ENCODE data around the gene GSK3B. TPM values are rescaled to one million over a fixed set of nuclear protein-coding genes. Genes with fewer than 3 reads are reported as not detected.

GSK3B gene
- total and polyA plus RNA-seq, 2 donors (not counting 1 experiment from before 2014, with no cell fraction given): 12.3 to 33.3 TPM

- Mint-ChIP-seq H3K4me1 (peaks cover 26% of the 10 kb centered on the region), H3K9me3 (ENCODE audit: insufficient read depth) (peaks cover 4% of the 10 kb centered on the region), H3K27ac (no peak overlapping the region), H3K4me3 (no peak overlapping the region), H3K27me3 (no peaks in the 10 kb centered on the region)
- DNase-seq (no peak), ATAC-seq (ENCODE audit: low read depth) (no peak)
- Histone ChIP-seq H3K4me1 (ENCODE audit: control insufficient read depth in 2 of 2, insufficient read depth in 2 of 2, low read length in 2 of 2) (no peaks in the 10 kb centered on the region), H3K36me3 (replicated peaks in 1 of 2; ENCODE audit: control extremely low read depth in 1 of 2, control insufficient read depth in 1 of 2, extremely low read depth in 1 of 2, insufficient read depth in 2 of 2, low read length in 1 of 2) (peaks cover 0 to 3% of the 10 kb centered on the region in 2 experiments), H2AFZ (ENCODE audit: insufficient read depth, low read depth, low read length, poor library complexity, severe bottlenecking) (no peak overlapping the region), H3K4me2 (replicated peaks; ENCODE audit: low read depth, low read length, poor library complexity, severe bottlenecking) (no peak overlapping the region), H3K27ac (ENCODE audit: low read length in 2 of 2) (no peak overlapping the region), H3K79me2 (ENCODE audit: control insufficient read depth, insufficient read depth, low read length) (peaks cover 44% of the 10 kb centered on the region), H3K27me3 (replicated peaks in 1 of 4; ENCODE audit: control extremely low read depth in 1 of 4, control insufficient read depth in 3 of 4, insufficient read depth in 4 of 4, low read length in 3 of 4) (no peaks in the 10 kb centered on the region), H3K9me3 (ENCODE audit: control extremely low read depth in 1 of 3, control insufficient read depth in 2 of 3, insufficient read depth in 1 of 3, low read length in 2 of 3) (peaks cover 0 to 4% (median 3%) of the 10 kb centered on the region in 3 donors), H3K4me3 (ENCODE audit: control extremely low read depth in 1 of 5, extremely low read depth in 1 of 5, insufficient read depth in 1 of 5, low read depth in 2 of 5, low read length in 4 of 5) (no peak overlapping the region), H4K20me1 (ENCODE audit: control insufficient read depth, insufficient read depth, low read length, poor library complexity, severe bottlenecking) (peaks cover 12% of the 10 kb centered on the region), H3K9ac (ENCODE audit: low read length) (no peak overlapping the region)
- POLR2A ChIA-PET: no interaction called here
- CTCF ChIA-PET: no interaction called here
- no CpG with 5 or more reads among the region's 3 CpGs for WGBS (ENCODE audit: insufficient coverage)
- intact Hi-C loops (cut with micrococcal nuclease): no loop called here
- TF ChIP-seq EZH2 (IDR thresholded peaks at IDR 0.05; ENCODE audit: borderline replicate concordance, insufficient read depth, low read depth, low read length, poor library complexity, severe bottlenecking): no peak
- TF ChIP-seq CTCF (IDR thresholded peaks at IDR 0.05): no peak
These were observed 160.0 kb downstream of the GSK3B start for GRCh38 chr3:119934249-119934648.

- no peak for DNase-seq
- Mint-ChIP-seq H3K4me1 (peaks cover 27% of the 10 kb centered on the region), H3K27ac (no peak overlapping the region), H3K27me3 (no peaks in the 10 kb centered on the region), H3K9me3 (ENCODE audit: insufficient read depth) (peaks cover 4% of the 10 kb centered on the region), H3K4me3 (no peak overlapping the region)
- Histone ChIP-seq H2AFZ (ENCODE audit: insufficient read depth, low read depth, low read length, poor library complexity, severe bottlenecking) (no peak overlapping the region), H3K9me3 (ENCODE audit: control extremely low read depth in 1 of 3, control insufficient read depth in 2 of 3, insufficient read depth in 1 of 3, low read length in 2 of 3) (peaks cover 0 to 4% (median 3%) of the 10 kb centered on the region in 3 donors), H3K79me2 (ENCODE audit: control insufficient read depth, insufficient read depth, low read length) (peaks cover 45% of the 10 kb centered on the region), H3K27ac (ENCODE audit: low read length in 2 of 2) (no peak overlapping the region), H3K36me3 (replicated peaks in 1 of 2; ENCODE audit: control extremely low read depth in 1 of 2, control insufficient read depth in 1 of 2, extremely low read depth in 1 of 2, insufficient read depth in 2 of 2, low read length in 1 of 2) (peaks cover 0 to 2% of the 10 kb centered on the region in 2 experiments), H3K4me3 (ENCODE audit: control extremely low read depth in 1 of 5, extremely low read depth in 1 of 5, insufficient read depth in 1 of 5, low read depth in 2 of 5, low read length in 4 of 5) (no peak overlapping the region), H4K20me1 (ENCODE audit: control insufficient read depth, insufficient read depth, low read length, poor library complexity, severe bottlenecking) (peaks cover 7% of the 10 kb centered on the region), H3K9ac (ENCODE audit: low read length) (no peak overlapping the region), H3K4me1 (ENCODE audit: control insufficient read depth in 2 of 2, insufficient read depth in 2 of 2, low read length in 2 of 2) (no peaks in the 10 kb centered on the region), H3K4me2 (replicated peaks; ENCODE audit: low read depth, low read length, poor library complexity, severe bottlenecking) (no peak overlapping the region), H3K27me3 (replicated peaks in 1 of 4; ENCODE audit: control extremely low read depth in 1 of 4, control insufficient read depth in 3 of 4, insufficient read depth in 4 of 4, low read length in 3 of 4) (no peaks in the 10 kb centered on the region)
- ChIA-PET CTCF (interaction anchor here (0.7 kb wide), 1 partner anchor 21 kb away, joined by 3 read pairs; no protein-coding TSS in a partner anchor), POLR2A (no interaction called here)
- intact Hi-C loops (cut with micrococcal nuclease): no loop called here
- WGBS (ENCODE audit: insufficient coverage): 88% methylated on average over 3 of the region's 5 CpGs
- no peak for ATAC-seq (ENCODE audit: low read depth)
- no peak for TF ChIP-seq EZH2 (IDR thresholded peaks at IDR 0.05; ENCODE audit: borderline replicate concordance, insufficient read depth, low read depth, low read length, poor library complexity, severe bottlenecking)
- no peak for TF ChIP-seq CTCF (IDR thresholded peaks at IDR 0.05)
These were observed 161.0 kb downstream of the GSK3B start for GRCh38 chr3:119933207-119933606.

Measured in B cell (primary cell).